Stimulated activated CD8-positive, alpha-beta memory T cell treated with anti-CD3 and anti-CD28 coated beads, Interleukin-7, amount 100 ng/mL, for 48 hours (primary cell): Measurements from ENCODE around the gene ZDHHC12.

Source experiments
- DNase-seq, 2 donors: peaks; one replicate each; pipeline ENCODE4 v3.0.0-alpha.2; 2020; ENCODE audit warnings: low read depth in 1 of 2; ENCODE audit errors: extremely low read depth in 1 of 2

ZDHHC12 gene

DNA sequence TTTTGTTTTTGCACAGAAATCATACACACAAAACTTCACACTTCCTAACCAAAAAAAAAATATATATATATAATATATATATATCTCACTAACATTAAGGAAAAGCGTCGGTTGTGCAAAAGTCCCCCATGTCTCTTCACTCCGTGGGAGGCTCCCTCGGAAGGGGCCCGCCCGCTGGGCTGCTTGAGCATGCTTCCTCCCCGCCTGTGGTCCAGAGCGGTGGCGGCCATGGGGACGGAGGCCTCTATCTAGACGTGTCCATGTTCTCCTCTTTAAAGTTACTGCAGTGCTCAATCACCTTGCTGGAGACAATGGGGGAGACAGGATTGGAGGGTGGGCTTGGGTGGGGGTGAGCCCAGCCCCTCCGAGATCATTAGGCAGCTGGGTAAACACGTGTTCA, 7.2 kb upstream of the ZDHHC12 start:
- no peak for DNase-seq

DNA sequence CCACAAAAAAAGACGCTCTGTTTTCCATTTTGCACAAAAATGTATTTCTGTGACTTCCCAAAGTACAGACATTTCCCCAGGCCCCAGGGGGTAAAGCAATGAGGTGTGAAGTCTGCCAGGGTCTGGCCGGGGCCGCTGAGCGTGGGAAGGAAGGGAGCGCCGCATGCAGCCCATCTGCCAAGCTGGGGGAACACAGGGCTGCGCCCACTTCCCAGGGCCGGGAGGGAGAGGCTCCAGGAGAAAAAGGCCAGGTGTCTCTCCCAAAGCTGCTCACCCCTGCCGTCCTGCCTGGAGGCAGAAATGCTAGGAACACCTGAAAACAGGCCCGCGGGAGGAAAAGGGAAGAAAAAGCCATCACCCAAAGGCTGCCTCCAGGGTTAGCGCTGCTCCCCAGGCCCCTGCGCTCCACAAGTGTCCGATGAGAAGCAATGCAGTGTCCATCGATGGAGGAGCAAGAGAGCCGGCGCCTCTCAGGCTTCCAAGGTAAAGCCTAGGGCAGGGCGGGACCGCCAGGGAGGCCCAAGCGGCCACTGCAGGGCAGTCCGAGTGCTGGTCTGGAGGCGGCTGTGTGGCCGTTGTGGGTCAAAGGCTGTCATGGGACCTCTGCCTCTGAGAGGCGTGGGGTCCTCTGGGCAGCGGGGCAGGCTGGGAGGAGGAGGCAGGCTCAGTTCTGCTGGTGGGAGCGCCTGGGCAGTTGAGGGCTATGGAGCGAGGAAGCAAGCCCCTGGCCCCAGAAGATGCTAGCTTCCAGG, 6.0 kb upstream of the ZDHHC12 start:
- no peak for DNase-seq

DNA sequence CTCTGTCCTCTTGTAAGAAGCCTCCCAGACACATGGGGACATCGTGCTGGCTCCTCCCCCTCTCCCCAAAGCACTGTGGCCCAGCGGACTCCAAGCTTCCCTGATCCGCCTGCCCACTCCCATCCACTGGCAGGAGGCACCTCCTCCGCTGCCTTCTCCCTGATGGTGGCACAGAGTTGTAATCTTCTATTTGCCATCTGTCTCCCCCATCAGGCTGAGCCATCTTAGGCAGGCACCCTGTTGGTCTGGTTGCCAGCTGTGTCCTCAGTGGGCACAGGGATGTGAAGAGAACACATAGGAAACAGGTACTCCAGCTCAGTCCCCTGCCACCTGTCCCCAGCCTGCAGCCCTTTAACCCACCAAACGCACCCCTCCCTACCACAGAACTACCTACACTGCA, 5.4 kb upstream of the ZDHHC12 start:
- no peak for DNase-seq

GRCh38 chr9:128728298-128728697, 4.4 kb upstream of the ZDHHC12 start:
- no peak for DNase-seq

DNA sequence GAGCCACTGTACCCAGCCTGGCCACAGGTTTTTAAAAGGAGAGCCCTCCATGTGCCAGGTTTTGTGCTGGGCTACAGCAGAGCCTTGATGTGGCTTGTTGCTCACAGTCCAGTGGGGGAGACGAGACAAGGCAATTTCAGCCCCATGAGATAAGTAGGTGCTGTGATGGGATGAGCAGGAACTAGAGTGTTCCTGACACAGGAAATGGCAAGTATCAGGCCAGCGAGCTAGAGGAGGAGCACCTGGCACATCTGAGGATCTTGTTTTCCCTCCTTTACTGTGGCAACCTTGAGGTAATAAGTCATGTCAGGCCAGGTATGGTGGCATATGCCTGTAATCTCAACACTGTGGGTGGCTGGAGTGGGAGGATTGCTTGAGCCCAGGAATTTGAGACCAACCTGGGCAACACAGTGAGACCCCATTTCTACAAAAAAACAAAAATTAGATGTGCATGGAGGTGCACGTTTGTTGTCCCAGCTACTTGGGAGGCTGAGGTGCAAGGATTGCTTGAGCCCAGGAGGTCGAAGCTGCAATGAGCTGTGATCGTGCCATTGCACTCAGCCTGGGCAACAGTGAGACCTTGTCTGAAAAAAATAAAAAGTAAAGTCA, 3.8 kb upstream of the ZDHHC12 start:
- no peak for DNase-seq

- peak in 1 of 2 donors; percentile 39 for DNase-seq
Measured at GRCh38 chr9:128724744-128725211, 851 bp upstream of the ZDHHC12 start.

GRCh38 chr9:128723352-128723865, 518 bp downstream of the ZDHHC12 start:
- DNase-seq = no peak

DNA sequence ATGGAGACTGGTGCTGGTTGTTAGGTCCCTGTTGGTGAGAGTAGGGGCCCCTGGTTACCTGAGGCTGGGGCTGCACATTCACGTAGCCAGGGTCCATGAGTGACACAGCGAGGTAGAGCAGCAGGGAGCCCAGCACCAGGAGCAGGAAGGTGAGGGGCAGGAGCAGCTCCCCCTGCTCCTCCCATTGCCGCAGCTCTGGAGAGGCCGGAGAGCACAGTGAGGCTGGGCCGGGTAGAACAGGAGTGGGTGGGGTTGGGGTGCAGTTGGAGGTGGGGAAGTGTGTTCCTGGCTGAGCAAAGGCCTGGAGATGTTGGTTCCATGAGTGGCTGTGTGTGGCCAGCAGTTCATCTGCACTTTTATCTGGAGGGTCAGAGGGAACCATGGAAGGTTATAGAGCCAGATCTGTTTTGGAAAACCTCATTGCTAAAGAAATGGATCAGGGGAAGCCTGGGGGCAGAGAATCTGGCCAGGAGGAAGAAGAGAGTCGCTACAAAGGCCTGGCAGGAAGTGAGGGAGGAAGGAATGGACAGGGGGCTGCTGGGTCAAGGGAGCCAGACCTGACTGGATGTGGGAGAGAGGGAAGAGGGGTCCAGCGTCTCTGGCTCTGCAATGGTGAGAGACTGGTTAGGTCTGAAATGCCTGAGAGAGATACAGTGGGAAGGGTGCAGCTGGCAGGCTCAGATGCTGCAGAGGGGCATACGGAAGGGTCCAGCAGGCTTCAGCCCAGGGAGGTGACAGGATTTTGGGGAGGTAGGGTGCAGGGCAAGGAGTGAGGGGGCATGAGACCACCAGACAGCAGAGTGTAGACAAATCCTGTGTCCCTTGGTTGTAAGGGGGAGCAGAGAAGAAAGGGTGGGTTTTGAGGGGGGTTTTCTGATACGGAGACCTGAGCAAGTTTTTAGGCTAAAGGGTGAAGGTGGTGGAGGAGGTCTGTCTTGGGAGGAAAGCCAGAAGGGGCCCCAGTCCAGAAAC, 1.3 kb downstream of the ZDHHC12 start:
- no peak for DNase-seq

- no peak for DNase-seq
Measured at GRCh38 chr9:128721487-128722010, 2.4 kb downstream of the ZDHHC12 start.

- DNase-seq = no peak
Measured at GRCh38 chr9:128720841-128721486, 3.0 kb downstream of the ZDHHC12 start.

- DNase-seq = no peak
Measured at GRCh38 chr9:128719919-128720605, 3.9 kb downstream of the ZDHHC12 start.

GRCh38 chr9:128718475-128718874, 5.5 kb downstream of the ZDHHC12 start:
- DNase-seq = no peak

- DNase-seq = no peak
Measured at GRCh38 chr9:128718047-128718446, 5.9 kb downstream of the ZDHHC12 start.

DNA sequence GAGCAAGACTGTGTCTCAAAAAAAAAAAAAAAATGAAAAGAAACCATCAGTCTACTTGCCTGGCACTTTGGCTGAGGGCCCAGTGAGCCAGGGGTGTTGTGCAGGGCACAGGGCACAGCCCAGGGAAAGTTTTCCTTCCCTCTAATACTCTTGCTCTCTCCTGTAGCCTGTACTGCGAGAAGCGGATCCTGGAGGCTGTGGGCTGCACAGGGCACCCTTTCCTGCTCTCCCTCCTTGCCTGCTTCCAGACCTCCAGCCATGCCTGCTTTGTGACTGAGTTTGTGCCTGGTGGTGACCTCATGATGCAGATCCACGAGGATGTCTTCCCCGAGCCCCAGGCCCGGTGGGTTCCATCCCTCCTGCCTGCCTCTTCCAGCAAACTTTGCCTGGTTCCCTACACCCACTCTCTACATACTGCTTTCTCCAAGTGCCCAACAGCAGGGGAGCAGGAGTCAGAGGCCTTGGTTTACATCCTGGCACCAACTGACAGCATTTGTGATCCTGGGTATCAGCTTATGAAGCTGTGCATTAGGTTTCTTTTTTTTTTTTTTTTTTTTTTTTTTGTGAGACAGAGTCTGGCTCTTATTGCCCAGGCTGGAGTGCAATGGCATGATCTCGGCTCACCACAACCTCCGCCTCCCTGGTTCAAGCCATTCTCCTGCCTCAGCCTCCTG, 7.2 kb downstream of the ZDHHC12 start:
- DNase-seq = no peak

DNA sequence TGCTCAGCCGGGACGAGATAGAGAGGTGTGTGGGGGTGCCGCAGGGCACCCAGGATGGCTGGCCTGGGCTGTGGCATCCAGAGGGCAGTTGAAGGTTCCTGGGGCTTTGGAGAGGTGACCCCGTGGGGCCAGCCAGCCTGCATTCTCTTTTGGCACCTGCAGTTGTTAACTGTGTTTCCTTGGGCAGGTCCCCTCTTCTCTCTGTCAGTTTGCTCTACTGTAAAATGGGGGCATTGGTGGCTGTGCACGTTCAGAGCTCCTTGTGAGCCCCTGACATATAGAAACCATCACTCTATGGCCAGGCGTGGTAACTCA, 8.5 kb downstream of the ZDHHC12 start:
- no peak for DNase-seq

DNA sequence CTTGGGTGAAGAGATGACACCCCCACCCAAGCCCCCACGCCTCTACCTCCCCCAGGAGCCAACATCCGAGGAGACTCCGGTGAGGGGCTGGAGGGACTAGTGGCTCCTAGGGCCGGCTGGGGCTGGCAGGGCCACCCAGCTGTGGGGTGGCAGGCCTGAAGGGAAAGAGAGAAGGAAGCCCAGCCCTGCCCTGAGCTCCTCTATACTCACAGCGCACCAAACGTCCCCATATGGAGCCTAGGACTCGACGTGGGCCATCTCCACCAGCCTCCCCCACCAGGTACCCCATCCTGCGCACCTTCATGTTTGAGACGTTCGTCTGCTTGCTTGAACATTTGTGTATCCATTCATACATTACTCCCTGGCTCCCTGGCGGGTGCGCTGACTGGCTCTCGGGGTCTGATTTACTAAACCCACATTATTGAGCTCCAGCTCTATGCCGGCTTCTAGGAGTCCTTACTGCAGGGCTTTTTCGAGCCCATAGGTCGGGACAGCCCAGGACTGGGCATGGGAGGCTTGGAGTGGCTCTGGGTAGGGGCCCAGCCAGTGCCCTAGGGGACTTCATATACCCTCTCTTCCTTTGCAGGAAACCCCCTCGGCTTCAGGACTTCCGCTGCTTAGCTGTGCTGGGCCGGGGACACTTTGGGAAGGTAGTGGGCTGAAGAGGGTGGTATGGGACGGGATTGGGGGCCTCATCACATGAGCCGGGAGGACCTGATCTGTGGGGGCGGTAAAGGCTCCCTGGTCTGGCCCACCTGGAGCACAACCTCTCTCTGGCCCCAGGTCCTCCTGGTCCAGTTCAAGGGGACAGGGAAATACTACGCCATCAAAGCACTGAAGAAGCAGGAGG, 9.1 kb downstream of the ZDHHC12 start:
- no peak for DNase-seq

DNA sequence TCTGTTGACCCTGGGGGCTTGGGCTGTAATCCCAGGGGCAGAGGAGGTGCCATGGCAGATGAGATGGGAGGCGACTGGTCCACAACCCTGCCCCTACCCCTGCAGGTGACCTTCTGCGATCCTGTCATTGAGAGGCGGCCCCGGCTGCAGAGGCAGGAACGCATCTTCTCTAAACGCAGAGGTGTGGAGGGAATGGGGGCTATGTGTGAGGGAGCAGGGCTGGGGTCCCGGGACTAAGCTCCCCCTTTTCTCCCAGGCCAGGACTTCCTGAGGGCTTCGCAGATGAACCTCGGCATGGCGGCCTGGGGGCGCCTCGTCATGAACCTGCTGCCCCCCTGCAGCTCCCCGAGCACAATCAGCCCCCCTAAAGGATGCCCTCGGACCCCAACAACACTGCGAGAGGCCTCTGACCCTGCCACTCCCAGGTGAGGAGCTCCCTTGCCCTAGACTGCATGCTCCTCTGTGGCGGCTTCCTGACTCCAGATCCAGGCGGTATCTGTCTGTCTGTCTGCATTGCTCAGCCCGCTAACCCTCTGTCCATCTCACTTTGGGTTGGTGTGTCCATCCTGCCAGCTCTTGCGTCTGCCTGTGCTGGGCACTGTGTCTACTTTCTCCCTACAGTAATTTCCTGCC, 9.9 kb downstream of the ZDHHC12 start:
- DNase-seq = no peak

DNA sequence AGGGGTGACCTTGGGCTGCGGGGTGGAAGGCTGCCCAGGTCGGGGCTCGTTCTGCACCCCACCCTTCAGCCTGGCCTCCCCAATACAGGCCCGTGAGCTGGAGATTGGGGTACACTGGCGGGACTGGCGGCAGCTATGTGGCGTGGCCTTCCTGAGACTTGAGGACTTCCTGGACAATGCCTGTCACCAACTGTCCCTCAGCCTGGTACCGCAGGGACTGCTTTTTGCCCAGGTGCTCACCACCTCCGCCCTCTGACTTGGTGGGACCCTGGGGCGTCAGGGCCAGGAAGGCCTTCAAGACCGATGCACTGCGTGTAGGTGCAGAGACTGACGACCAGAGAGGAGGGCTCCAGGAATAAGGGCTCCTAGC, 10.5 kb downstream of the ZDHHC12 start:
- no peak for DNase-seq
